GM20000 (cell line): Measurements from ENCODE around the gene LHFPL2.

Experiments used
- DNase-seq: peaks from one replicate; pipeline ENCODE4 v3.0.0; 2012; ENCODE audit warnings: low spot score
- TF ChIP-seq, protein P1 (sequence below): IDR thresholded peaks from 2 replicates; pipeline ENCODE4 v1.5.1; 2012; ENCODE audit warnings: mild to moderate bottlenecking, control low read depth; ENCODE audit errors: extremely low read depth, missing control alignments

Gene LHFPL2

DNA sequence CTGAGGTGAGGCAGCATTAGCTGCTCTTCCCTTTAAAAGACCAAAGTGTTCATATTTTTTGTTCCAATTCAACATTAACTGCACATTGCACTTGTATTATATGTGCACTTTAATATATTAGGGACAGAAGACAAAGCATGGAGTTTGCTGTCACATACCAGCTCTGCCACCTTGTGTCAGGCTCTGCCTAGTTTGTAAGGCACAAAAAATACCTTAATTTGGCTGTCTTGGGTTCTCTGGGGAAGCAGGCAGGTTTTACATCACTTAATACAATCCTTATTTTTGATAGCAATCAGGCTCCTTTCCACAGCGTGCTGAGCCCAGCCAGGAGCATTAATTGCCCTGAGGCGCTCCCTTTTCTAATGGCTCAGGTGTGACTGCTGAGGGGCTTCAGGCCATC lies 156.3 kb downstream of the LHFPL2 start:
- TF ChIP-seq, protein P1, sequence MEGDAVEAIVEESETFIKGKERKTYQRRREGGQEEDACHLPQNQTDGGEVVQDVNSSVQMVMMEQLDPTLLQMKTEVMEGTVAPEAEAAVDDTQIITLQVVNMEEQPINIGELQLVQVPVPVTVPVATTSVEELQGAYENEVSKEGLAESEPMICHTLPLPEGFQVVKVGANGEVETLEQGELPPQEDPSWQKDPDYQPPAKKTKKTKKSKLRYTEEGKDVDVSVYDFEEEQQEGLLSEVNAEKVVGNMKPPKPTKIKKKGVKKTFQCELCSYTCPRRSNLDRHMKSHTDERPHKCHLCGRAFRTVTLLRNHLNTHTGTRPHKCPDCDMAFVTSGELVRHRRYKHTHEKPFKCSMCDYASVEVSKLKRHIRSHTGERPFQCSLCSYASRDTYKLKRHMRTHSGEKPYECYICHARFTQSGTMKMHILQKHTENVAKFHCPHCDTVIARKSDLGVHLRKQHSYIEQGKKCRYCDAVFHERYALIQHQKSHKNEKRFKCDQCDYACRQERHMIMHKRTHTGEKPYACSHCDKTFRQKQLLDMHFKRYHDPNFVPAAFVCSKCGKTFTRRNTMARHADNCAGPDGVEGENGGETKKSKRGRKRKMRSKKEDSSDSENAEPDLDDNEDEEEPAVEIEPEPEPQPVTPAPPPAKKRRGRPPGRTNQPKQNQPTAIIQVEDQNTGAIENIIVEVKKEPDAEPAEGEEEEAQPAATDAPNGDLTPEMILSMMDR, result no peak
- no peak for DNase-seq

DNA sequence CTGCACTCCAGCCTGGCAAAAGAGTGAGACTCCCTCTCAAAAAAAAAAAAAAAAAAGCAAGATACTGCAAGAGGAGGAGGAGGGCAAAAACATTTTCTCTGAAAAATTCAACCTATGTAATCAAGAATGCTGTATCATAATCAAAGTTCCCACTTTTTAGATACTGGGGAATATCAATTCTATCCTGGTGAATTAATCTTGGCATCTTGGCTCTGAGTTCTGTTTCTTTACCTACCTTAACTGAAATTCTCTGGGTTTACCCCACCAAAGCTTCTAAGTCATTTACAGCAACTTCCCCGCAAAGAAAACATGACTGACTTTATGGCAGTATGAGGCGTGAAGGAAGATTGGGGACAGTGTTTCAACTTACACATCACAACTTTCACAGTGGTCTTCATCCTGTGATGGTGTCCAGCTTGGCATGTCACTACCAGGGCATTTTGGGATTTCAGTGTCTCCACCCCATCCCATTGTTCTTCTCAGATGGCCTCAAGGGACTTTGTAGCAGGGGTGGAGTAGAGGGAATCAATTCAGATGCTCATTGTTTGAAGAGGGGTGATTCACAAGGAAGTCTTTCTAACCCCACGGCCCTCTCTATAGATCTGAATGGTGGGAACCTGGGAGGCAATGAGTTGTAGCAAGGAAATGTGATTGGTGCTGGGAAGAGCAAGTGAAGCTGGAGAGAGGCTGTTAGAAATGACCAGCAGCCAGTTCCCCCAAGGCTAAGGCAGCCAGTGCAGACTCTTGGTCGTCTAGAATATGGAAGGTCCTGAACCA lies 157.7 kb downstream of the LHFPL2 start:
- no peak for DNase-seq
- TF ChIP-seq, protein P1, result no peak

DNA sequence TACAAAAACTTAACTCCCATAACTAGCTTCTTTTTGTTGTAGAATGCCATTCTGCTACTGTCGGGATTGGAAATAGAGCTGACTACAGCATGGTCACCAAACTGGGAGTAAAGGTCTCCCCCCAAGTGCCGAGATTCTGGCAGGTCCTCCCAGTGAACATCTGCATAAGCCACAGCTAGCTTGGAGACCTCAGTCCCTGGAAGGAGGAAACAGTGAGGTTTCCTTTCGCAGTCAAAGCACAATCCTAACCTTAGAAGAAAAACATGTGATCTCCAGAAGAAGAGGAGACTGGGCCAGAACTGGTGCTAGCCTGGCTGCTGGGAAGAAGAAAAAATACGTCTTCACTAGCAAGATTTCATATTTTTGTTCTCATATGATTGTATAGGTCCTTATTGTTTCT lies 160.7 kb downstream of the LHFPL2 start:
- TF ChIP-seq, protein P1, result no peak

DNA sequence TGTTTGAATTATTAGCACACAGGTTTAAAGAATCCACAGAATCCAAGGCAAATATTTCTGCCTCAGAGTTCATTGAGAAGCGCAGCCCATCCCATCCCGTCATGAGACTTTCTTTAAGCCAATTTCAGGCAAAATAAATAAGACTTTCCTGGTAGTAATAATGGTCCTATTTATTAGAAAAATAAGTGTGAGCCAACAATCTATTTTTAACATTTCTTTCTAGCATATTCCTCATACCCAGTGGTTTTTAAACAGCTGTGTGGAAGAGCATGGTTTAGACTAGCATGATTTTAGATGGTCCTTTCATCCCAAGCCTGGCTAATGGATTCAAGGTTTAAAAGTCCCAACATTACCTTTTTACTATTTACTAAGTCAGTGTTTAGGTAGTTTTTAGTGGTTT lies 162.4 kb downstream of the LHFPL2 start:
- no peak for DNase-seq

More for the DNA sequence above, 160.7 kb downstream of the LHFPL2 start:
- no peak for DNase-seq

DNA sequence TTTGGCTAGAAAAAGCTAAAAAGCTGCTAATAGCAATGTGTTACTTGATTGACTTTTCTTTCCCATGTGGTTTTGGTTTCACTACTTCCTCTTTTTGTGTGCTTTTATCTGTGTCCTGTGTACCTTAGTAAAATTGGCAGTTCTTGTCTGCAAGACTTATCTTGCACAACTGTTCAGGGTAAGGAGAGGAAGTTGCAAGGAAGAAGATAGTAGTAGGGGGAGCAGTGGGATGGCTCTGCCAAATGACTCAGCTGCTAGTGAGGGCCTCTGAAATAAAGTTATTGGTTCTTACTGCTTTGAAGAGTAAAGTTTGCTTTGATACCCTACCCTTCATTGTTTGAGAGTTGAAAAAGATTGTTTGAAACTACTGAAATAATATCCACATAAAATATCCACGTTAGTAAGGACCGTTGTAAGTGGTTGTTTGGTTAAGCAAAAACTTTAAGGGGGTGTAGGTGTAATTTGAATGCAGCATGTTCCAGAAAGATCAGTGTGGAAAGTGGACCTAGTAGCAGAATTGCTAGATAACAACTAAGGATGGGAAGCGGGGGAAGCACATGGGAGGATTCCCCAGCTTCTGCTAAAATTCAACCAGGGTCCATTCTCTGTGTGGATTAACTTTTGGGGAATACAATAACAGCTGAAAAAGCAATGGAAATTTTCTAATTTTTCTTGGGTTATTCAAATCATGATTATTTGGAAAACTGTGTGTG lies 164.6 kb downstream of the LHFPL2 start:
- TF ChIP-seq, protein P1, result no peak
- DNase-seq, result peak; percentile 41

More for the DNA sequence above, 162.4 kb downstream of the LHFPL2 start:
- TF ChIP-seq, protein P1, result no peak

DNA sequence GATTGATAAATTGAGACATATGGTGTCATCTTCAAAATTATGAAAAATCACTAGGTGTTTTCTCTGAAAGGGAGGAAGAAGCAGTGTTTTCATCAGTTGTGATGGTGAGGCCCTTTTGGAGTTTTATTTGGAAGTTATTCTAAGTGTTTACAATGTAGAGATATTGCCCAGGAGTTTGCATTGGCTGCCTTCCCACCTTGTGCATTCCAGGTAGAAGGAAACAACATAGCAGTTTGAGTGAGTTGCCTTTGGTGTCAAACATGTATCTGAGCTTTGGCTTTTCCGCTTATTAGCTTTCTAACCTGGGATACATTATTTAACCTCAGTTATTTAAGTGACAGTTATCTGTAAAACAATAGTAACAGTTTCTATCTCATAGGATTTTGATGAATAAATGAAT lies 165.6 kb downstream of the LHFPL2 start:
- TF ChIP-seq, protein P1, result no peak
- DNase-seq, result no peak

DNA sequence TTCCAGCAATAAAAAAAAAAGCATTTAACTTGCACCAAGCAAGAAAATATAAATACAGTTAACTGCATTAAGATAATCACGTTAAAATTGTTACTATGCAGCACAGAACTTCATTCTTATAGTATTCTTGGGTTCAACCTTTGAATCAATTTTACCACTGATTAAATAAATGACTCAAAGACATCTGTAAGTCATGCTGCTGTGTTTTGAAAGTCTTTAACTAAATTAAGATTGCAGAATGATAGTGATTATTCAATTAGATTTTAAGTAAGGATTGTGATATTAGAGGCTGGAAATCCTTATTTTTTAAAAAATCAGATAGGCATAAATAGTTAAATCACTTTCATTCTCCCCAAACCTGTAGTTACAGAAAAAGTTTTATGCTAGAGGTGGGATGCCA lies 171.8 kb downstream of the LHFPL2 start:
- DNase-seq, result no peak
- TF ChIP-seq, protein P1, result no peak
